NCI-H82 (cell line): ENCODE measurements around the gene LDB1.

Experiments
- DNase-seq: peaks from one replicate; lab custom pipeline; 2025; lab: John Stamatoyannopoulos, UW

LDB1 gene

DNA sequence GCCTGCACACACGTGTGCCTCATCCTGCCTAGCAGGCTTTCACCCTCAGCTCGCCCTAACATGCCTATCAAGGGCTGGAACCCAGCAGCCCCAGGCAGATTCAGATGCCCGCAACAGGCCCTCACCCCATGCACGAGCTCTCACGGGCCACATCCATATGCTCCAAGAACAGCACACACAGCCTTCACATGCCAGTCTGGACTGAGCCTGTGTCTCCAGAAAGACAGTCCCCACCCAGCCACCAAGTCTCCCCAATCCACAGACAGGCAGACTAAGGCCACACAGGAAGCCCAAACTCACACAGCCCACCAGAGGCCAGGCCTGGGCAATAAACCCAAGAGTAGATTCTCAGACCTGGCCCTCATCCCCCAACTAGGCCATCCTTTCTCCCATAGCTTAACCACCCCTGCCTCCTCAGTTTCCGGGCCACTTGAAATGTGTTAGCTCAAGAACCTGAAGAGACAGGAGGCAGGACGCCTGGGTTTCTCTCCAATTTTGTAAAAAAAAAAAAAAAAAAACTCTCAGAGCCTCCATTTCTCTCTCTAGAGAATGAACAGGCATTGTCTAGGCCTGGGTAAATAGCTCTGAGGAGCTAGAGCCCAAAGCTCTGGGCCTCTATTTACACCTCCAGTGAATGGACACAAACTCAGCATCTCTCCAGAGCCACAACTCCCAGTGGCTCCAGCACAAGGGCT, 6.8 kb downstream of the LDB1 start:
- no peak for DNase-seq

GRCh38 chr10:102112210-102112817, 7.9 kb downstream of the LDB1 start:
- peak; percentile 50 for DNase-seq

DNA sequence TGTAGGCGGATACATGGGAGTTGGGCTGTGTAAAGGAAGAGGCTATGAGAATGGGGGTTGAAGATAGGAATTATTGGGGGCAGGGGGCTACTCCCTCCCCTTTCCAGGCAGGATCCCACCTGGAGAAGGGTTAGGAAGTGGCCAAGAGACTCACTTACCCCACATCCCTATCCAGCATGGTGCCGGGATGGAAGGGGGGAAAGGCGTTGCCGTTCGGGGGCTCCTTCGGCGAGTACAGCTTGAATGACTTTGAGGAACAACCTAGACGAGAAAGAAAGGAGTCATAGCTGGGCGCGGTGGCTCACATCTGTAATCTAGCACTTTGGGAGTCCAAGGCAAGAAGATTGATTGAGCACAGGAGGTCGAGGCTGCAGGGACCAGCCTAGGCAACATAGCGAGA, 8.9 kb downstream of the LDB1 start:
- DNase-seq = no peak

- no peak for DNase-seq
These were observed 10.7 kb downstream of the LDB1 start for GRCh38 chr10:102109166-102110116.

DNA sequence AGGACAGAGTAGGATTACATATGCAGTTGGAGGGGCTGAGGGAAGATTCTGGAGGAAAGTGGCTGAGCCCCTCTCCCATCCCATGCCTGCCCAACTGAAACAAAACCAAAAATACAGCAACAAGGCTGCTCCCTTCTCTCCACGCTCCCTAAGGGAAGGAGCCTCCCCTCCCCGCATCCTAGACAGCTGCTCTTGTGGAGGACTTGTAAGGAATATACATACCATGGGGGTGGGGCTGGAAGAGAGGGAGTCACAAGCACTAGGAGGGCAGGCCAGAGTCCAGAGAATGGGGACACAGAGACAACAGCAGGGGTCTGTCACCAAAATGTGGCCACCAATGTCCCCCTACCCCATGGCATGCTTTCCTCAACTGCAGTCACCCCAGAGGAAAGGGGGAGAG, 13.2 kb downstream of the LDB1 start:
- DNase-seq = no peak

DNA sequence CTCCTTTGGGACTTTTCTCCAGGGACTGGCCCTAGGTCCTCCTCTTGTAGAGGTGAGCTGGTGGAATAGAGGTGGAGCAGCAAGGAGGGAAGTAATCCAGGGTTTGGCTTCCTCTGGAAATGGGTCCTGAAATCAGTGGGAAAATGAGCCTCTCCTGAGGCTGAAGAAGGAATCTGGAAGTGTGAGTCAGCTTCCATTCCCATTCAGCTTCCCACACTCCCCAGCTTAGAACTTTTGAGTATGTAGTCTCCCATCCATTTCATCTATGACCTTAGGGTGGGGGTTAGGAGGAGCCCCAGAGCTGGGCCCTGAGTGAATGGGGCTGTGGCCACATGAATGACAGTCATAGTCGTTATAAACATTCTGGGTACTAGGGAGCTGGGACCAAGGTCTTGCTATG, 17.7 kb downstream of the LDB1 start:
- DNase-seq = no peak

DNA sequence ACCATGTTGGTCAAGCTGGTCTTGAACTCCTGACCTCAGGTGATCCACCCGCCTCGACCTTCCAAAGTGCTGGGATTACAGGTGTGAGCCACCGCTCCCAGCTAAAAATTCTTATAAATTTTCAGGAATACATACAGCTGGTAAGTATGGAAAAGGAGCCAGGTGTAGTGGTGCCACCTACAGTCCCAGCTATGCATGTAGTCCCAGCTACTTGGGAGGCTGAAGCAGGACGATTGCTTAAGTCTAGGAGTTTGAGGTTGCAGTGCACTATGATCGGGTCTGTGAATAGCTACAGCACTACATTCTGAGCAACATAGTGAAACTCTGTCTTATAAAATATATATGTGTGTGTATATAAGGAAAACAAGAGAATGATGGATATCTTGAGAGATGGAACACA, 19.0 kb downstream of the LDB1 start:
- DNase-seq = peak; percentile 17

GRCh38 chr10:102096449-102096848, 23.7 kb downstream of the LDB1 start:
- no peak for DNase-seq

- DNase-seq = no peak
These were observed 29.4 kb downstream of the LDB1 start for GRCh38 chr10:102090772-102091171.

GRCh38 chr10:102086196-102086595, 34.0 kb downstream of the LDB1 start:
- DNase-seq = no peak

- no peak for DNase-seq
These were observed 34.8 kb downstream of the LDB1 start for GRCh38 chr10:102085336-102085735.

- peak; percentile 17 for DNase-seq
These were observed 36.6 kb downstream of the LDB1 start for GRCh38 chr10:102083541-102083940.

DNA sequence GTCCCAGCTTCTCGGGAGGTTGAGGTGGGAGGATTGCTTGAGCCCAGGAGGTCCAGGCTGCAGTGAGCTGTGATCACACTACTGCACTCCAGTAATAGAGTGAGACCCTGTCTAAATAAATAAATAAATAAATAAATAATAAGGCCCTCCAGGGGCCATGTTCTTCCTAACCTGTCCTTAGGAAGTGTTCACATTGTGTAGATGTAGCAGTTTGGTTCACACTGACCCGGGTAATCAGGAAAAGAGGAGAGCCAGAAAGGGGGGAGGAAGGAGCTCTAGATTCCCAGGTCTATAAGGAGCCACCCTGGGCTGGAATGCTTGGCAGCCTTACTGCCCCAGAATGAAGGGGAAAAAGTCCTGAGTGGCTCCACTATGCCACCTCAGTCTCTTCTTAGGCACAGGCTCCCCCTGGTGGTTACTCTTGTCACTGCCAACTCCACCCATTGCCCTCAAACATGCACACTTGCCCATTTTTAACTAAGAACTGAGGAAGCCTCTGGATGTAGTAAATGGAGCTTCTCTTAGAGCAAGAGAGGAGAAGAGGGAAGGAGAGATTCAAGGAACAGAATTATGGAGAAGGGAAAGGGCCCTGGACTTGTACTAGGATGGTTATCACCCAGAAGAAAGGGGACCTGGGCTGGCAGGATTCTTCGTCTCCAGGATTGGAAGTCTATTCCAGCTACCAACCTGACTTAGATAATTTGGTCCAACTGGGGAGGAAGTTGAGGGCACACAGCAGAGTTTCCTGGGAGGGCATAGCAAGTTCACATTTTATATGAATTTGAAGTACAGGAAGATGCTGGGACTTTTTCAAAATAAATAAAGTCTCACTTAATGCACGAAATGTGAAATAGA, 47.3 kb downstream of the LDB1 start:
- peak; percentile 89 for DNase-seq

GRCh38 chr10:102069071-102069470, 51.1 kb downstream of the LDB1 start:
- no peak for DNase-seq

DNA sequence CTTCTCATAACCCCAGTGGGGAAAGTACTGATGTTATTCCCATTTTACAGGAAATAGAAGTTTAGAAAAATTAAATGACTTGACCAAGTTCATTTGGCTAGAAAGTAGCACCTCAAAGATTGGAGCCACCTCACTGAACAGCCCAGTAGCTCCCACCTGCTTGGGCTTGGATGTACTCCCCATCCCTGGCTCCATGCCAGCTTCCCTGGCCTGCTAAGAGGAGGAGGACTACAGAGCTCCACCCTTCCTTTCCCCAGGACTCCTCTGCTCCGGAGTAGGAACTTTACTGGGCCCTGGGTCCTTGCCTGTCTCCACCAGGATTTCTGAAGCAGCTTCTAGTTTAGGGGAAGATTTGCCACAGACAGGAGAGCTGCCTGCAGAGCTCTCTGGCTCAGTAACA, 52.0 kb downstream of the LDB1 start:
- peak; percentile 68 for DNase-seq

GRCh38 chr10:102067091-102067916, 52.9 kb downstream of the LDB1 start:
- no peak for DNase-seq

DNA sequence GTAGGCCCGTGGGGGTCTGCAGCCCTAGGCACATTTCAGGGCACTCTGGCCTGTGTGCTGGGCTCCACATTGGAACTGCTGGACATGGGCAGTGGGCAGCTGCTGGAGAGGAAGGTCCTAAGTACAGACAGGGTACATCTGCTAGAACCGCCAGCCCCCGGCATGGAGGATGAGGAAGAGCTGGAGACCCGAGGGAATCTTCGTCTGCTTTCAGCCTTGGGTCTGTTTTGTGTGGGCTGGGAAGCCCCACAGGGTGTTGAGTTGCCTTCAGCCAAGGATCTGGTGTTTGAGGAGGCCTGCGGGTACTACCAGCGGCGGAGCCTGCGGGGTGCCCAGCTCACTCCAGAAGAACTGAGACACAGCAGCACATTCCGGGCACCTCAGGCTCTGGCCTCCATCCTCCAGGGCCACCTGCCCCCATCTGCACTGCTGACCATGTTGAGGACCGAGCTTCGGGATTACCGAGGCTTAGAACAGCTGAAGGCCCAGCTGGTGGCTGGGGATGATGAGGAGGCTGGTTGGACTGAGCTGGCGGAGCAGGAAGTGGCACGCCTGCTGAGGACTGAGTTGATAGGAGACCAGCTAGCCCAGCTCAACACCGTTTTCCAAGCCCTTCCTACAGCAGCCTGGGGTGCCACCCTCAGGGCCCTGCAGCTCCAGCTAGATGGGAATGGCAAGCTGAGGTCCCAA, 53.6 kb downstream of the LDB1 start:
- peak; percentile 87 for DNase-seq

- DNase-seq = peak; percentile 25
These were observed 54.4 kb downstream of the LDB1 start for GRCh38 chr10:102065561-102066398.

- DNase-seq = peak; percentile 89
These were observed 55.2 kb downstream of the LDB1 start, which contains the start of gene HPS6 for GRCh38 chr10:102064868-102065560. Gene HPS6 (plus strand): TSS chr10:102065349. CDS start chr10:102065475, 126 bp downstream.
